Panc1 (cell line): Measurements from ENCODE around the gene TTC3. TPM values are rescaled to one million over a fixed set of nuclear protein-coding genes. Genes with fewer than 3 reads are reported as not detected.
A peak's percentile ranks its signal among the peaks of the same experiment; 100 is the strongest.

Experiments
- ATAC-seq: fragments of 200-7000 bp; cut with Tn5 transposase; 2 replicates; pipeline ENCODE4 v1.9.1; 2020; ENCODE audit warnings: mild to moderate bottlenecking, moderate library complexity
- BruUV-seq: library from RNA; stranded (reverse); fragments of 400-500 nt; replicated peaks from 2 replicates; lab custom pipeline; 2021; lab: Mats Ljungman, UMichigan
- CTCF ChIA-PET: fragments of 300-600 bp; sonication (Branson Sonifier 250); formaldehyde crosslinking; loops from one replicate; lab custom pipeline; 2022; ENCODE audit warnings: antibody characterized with exemption; lab: Charles Lee
- POLR2A ChIA-PET: fragments of 300-600 bp; sonication (Branson Sonifier 250); formaldehyde crosslinking; loops from one replicate; lab custom pipeline; 2022; ENCODE audit warnings: antibody characterized with exemption; lab: Charles Lee
- DNase-seq: peaks from one replicate; pipeline ENCODE4 v3.0.0-alpha.2; 2010; ENCODE audit warnings: low read depth, low spot score
- H3K27ac ChIP-seq: 2 replicates; pipeline ENCODE4 v1.5.1; 2011; ENCODE audit warnings: mild to moderate bottlenecking, low read length, inconsistent platforms
- H3K27me3 ChIP-seq: fragments of 200-500 bp; sonication (Bioruptor generic); 2 replicates; pipeline ENCODE4 v1.6.0; 2014; ENCODE audit warnings: low read length, inconsistent platforms; ENCODE audit not compliant: control insufficient read depth, insufficient read depth
- H3K36me3 ChIP-seq: fragments of 200-500 bp; sonication (Bioruptor generic); 2 replicates; pipeline ENCODE4 v1.5.1; 2014; ENCODE audit warnings: inconsistent platforms, mild to moderate bottlenecking, low read length, moderate library complexity; ENCODE audit not compliant: control insufficient read depth, insufficient read depth
- H3K4me1 ChIP-seq: 2 replicates; pipeline ENCODE4 v1.5.1; 2011; ENCODE audit warnings: inconsistent platforms, mild to moderate bottlenecking, low read length, moderate library complexity; ENCODE audit not compliant: control insufficient read depth, insufficient read depth
- H3K4me3 ChIP-seq, 2 experiments: 2 replicates each; pipeline ENCODE4 v1.5.1; 2011 to 2012; ENCODE audit warnings: low read depth in 2 of 2, low read length in 2 of 2, mild to moderate bottlenecking in 2 of 2, inconsistent platforms in 1 of 2, moderate library complexity in 1 of 2
- H3K9me3 ChIP-seq: fragments of 200-500 bp; sonication (Bioruptor generic); 2 replicates; pipeline ENCODE4 v1.5.1; 2014; ENCODE audit warnings: low read depth, mild to moderate bottlenecking, inconsistent platforms, low read length, moderate library complexity; ENCODE audit not compliant: control insufficient read depth, insufficient read depth
- CTCF ChIP-seq: fragments of 450-650 bp; IDR thresholded peaks from 2 replicates; pipeline ENCODE4 v1.5.1; 2017; ENCODE audit warnings: mild to moderate bottlenecking
- POLR2AphosphoS5 ChIP-seq: IDR thresholded peaks from 2 replicates; pipeline ENCODE4 v1.6.1; 2012; ENCODE audit warnings: mild to moderate bottlenecking, low read depth, low read length, moderate library complexity
- SIN3A ChIP-seq: IDR thresholded peaks from 2 replicates; pipeline ENCODE4 v1.6.1; 2012; ENCODE audit warnings: low read depth, mild to moderate bottlenecking, low read length, moderate library complexity, borderline replicate concordance; ENCODE audit not compliant: insufficient read depth
- TCF7L2 ChIP-seq: IDR thresholded peaks from 2 replicates; pipeline ENCODE4 v1.6.1; 2011; ENCODE audit warnings: mild to moderate bottlenecking, low read depth, low read length, inconsistent platforms
- in situ Hi-C: cut with HindIII; loops from 2 replicates; pipeline ENCODE4 v1.10.0; 2016; ENCODE audit warnings: low sequenced_read_pairs, low pct_unique_long_range_greater_than_20kb
- intact Hi-C: fragments of 100-400 bp; cut with micrococcal nuclease; formaldehyde crosslinking; loops from one replicate; pipeline ENCODE4 v1.10.0; 2022; ENCODE audit not compliant: unreplicated experiment
- total RNA-seq: library from RNA; stranded (reverse); gene quantifications from one replicate; pipeline ENCODE4 v1.2.1, GENCODE V29; 2021; ENCODE audit not compliant: unreplicated experiment
- TF ChIP-seq, protein P1 (sequence below), 2 experiments: IDR thresholded peaks; 2 replicates each; pipeline ENCODE4 v1.6.1; 2011 to 2012; ENCODE audit warnings: low read depth in 2 of 2, control low read depth in 1 of 2, low read length in 1 of 2, mild to moderate bottlenecking in 1 of 2, moderate library complexity in 1 of 2; ENCODE audit not compliant: insufficient read depth in 1 of 2

The TTC3 gene
- total RNA-seq, 1 experiment from 2014 or later, result 83.0 TPM

DNA sequence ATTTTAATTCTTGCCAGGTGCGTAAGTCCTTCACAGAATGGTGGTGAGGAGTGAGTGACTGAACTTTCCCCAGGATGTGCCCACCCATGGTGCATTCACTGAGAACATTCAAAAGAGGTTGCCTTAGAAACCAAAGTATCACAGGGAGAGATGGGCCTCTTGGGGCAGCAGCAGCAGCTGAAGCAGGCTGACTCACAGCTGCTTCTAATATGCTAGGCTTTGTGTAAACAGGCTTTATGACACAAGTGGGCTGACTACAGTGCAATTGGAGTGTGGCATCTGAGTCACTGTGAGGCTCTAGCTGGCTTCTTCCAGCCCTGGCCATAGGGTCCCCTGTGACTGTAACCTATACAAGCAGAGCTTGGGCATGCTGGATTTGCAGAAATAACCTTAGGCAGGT, 12.8 kb upstream of the TTC3 start:
- intact Hi-C loops (no loop called here), in situ Hi-C loops (no loop called here)
- ChIA-PET CTCF (no interaction called here), POLR2A (no interaction called here)
- Histone ChIP-seq H3K36me3 (no peaks in the 10 kb centered on the region), H3K4me3 (no peak overlapping the region), H3K27me3 (no peaks in the 10 kb centered on the region), H3K4me1 (peaks cover 13% of the 10 kb centered on the region), H3K27ac (peak overlapping the region; percentile 63), H3K9me3 (no peaks in the 10 kb centered on the region)
- TF ChIP-seq SIN3A, result no peak
- TF ChIP-seq TCF7L2, result no peak
- no peak for TF ChIP-seq CTCF
- no peak; the same call in 1 of the 2 replicates for TF ChIP-seq POLR2AphosphoS5
- TF ChIP-seq, protein P1, sequence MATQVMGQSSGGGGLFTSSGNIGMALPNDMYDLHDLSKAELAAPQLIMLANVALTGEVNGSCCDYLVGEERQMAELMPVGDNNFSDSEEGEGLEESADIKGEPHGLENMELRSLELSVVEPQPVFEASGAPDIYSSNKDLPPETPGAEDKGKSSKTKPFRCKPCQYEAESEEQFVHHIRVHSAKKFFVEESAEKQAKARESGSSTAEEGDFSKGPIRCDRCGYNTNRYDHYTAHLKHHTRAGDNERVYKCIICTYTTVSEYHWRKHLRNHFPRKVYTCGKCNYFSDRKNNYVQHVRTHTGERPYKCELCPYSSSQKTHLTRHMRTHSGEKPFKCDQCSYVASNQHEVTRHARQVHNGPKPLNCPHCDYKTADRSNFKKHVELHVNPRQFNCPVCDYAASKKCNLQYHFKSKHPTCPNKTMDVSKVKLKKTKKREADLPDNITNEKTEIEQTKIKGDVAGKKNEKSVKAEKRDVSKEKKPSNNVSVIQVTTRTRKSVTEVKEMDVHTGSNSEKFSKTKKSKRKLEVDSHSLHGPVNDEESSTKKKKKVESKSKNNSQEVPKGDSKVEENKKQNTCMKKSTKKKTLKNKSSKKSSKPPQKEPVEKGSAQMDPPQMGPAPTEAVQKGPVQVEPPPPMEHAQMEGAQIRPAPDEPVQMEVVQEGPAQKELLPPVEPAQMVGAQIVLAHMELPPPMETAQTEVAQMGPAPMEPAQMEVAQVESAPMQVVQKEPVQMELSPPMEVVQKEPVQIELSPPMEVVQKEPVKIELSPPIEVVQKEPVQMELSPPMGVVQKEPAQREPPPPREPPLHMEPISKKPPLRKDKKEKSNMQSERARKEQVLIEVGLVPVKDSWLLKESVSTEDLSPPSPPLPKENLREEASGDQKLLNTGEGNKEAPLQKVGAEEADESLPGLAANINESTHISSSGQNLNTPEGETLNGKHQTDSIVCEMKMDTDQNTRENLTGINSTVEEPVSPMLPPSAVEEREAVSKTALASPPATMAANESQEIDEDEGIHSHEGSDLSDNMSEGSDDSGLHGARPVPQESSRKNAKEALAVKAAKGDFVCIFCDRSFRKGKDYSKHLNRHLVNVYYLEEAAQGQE (IDR thresholded peaks at IDR 0.05; ENCODE audit: insufficient read depth in 1 of 2, low read depth in 2 of 2, low read length in 1 of 2), result no peak
- no TSS peak for BruUV-seq
- DNase-seq (peak; percentile 83), ATAC-seq (peak; percentile 100)

DNA sequence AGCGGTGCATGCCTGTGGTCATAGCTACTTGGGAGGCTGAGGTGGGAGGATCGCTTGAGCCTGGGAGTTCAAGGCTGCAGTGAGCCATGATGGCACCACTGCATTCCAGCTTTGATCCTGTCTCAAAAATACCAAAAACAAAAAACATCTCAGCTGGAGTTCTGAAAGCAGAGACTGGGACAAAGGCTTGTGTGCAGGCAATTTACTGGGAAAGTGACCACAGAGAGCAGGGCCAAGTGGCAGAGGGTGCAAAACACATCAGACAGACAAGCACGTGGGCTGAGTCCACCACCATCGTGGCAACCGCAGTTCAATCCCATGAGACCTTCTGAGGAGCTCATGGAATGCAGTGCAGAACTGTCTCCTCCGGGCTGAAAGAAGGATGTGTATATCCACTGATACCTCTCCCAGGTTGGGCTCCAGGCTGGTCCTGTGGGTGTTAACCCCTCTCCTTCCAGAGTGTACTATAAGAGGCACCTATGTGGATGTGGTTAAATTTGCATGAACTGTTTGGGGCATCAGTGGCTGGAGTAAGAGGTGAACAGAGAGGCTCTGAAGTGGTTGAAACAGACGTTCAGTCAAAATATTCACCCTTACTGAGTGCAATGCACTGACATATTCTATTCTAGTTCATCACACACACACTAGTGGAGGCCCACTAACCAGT, 11.0 kb upstream of the TTC3 start:
- TF ChIP-seq CTCF (no peak), TCF7L2 (no peak), SIN3A (no peak), POLR2AphosphoS5 (no peak)
- TF ChIP-seq, protein P1 (IDR thresholded peaks at IDR 0.05; ENCODE audit: insufficient read depth in 1 of 2, low read depth in 2 of 2, low read length in 1 of 2), result no peak
- intact Hi-C loops (no loop called here), in situ Hi-C loops (no loop called here)
- Histone ChIP-seq H3K27me3 (no peaks in the 10 kb centered on the region), H3K4me1 (peaks cover 13% of the 10 kb centered on the region), H3K9me3 (no peaks in the 10 kb centered on the region), H3K27ac (no peak overlapping the region), H3K36me3 (no peaks in the 10 kb centered on the region), H3K4me3 (no peak overlapping the region)
- ATAC-seq (no peak), DNase-seq (no peak)
- BruUV-seq, result no TSS peak
- POLR2A ChIA-PET, result interaction anchor here (0.7 kb wide), 1 partner anchor 78 kb away, joined by 3 read pairs; no protein-coding TSS in a partner anchor
- CTCF ChIA-PET, result no interaction called here
